HG02759 (cell line): ENCODE results near the gene DELE1.
A peak's percentile ranks its signal among the peaks of the same experiment; 100 is the strongest.

ENCODE experiments used
- ATAC-seq: cut with Tn5 transposase; IDR thresholded peaks from one replicate; pipeline ENCODE4 v1.9.1; 2021; ENCODE audit warnings: mild to moderate bottlenecking, moderate library complexity; ENCODE audit not compliant: unreplicated experiment

Gene DELE1

DNA sequence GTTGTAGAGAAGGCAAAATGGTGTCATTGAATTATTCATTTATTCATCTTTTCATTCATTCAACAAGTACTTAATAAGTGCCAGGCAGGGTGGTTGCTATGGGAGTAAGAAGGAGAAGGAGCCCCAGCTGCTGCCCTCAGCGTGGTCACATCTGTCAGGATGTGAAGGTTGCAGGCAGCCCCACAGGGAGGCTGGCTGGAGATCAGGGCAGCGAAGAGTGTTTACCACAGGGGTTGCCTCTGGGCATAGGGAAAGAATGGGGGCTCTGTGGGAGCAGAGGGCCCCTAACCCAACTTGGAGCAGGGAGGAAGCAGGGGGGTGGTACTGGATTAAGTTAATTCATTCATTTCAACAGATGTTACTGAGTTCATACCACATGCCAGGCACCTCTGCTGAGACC, 28.3 kb downstream of the DELE1 start:
- ATAC-seq = no peak

GRCh38 chr5:141954194-141954593, 30.5 kb downstream of the DELE1 start:
- ATAC-seq = no peak

DNA sequence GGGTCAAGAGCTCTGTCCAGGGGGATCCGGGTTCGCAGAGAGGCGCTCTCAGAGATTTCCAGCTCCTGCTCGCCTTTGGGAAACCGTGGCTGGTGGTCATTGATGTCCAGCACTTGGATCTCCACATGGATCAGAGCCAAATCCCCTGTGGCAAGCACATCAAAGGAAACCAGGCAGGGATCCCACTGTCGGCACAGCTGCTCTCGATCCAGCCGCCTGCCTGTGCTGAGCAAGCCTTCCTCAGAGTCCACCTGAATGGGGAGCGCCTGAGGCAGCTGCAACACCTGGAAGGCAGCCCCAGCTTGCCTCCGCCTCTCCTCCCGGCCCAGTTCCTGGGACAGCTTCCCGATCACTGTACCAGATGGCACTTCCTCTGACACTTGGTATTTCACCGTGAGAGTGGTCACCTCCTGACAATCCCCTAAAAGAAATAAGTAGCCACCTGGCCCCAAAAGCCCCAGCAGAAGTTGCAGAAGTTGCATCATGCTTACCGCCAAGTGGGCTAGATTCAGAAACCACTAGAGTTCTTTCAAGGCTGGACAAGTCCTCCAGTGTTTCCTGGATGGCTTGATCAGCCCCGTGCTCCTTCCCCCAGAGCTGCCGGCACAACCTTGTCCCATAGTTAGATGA, 33.8 kb downstream of the DELE1 start:
- no peak for ATAC-seq

- no peak for ATAC-seq
Observed at GRCh38 chr5:141958113-141958512, 34.4 kb downstream of the DELE1 start, which contains the start of gene PCDH12. Gene PCDH12 (minus strand): TSS chr5:141958202. CDS start chr5:141957851, 351 bp downstream.

- no peak for ATAC-seq
Observed at GRCh38 chr5:141958546-141959172, 35.0 kb downstream of the DELE1 start.

DNA sequence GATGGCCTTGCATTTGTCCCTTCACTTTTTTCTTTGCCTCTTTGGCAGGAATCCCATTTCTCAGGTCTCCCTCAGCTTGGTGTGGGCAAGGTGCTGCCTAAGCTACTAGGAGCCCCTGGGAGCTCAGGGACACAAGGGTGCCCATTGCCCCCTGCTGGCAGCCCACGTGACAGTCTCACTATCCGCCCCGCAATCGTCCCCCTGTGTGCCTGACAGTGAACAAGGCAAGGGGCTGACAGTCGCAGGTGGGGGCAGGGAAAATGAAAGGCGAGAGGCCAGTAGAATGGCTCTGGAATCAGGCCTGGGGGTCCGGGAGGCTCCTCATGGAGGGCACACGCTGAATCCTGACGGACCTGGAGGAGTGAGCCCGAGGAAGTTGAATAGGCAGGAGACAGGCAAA, 36.3 kb downstream of the DELE1 start:
- ATAC-seq = no peak

GRCh38 chr5:141960449-141961323, 37.0 kb downstream of the DELE1 start:
- peak; percentile 95 for ATAC-seq

DNA sequence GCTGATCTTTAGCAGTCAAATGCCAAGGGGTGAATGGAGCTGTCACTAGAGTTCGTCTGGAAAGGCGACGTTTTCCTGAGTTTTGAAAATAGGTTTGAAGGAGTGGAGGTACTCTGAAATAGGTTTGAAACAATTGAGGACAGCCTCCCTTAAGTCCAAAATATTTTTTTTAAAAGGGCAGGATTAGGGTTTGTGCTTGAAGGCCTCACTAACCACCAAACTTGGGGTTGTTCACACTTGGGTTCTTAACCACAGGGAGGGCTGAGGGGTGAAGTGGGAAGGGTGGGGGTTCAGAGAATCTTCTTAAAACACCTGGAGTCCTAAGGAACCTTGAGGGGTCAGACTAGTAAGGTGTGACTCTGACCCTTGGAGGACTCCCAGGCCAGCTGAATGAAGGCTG, 37.8 kb downstream of the DELE1 start:
- no peak for ATAC-seq

GRCh38 chr5:141963701-141964100, 40.0 kb downstream of the DELE1 start:
- ATAC-seq = no peak

DNA sequence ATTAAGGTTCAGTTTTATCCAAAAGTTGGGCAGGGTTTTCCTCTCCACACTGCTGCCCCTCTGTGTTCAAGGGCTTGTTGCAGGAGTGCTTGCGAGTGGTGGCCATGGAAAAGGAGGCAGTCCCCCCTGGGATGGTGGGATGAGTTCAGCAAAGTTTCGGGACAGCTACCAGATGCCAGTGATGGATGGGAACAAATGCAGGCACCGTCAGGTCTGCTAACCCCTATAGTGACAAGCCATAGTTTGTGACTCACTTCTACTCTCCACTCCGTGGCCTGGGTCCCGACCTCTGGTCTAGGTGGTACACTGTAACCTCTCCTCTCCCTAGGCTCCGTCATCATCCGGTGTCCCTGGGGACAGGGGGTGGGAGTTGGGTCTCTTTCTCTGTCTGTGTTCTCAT, 41.4 kb downstream of the DELE1 start:
- ATAC-seq = no peak

DNA sequence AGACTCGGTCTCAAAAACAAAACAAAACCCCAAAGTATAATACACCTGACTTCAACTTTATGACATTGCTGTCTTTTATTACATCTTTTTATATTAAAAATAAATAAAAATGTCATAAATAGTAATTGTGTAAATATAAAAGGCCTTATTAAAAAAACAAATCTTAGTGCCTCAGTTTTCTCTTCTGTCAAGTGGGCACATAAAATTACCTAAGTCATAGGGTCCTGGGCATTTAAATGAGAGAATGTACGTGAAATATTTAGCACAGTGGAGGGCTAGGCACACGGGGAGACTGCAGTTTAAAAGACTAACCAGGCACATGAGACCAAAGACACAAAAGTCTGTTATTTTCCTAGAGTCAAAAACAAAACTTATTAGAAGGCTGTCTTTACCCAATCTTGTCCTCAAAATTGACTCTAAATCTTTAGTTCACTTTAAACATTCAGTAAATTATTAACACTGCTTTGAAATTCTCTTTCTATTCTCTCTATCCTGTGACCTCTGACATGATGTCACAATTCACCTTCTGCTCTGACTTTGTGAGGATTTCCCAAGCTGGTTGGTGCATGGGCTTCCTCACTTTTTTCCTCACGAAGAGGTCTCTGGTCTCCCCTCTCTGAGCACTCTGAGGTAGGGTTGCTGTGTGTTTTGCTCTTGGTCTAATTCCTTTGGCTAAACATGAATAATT, 42.7 kb downstream of the DELE1 start:
- no peak for ATAC-seq

DNA sequence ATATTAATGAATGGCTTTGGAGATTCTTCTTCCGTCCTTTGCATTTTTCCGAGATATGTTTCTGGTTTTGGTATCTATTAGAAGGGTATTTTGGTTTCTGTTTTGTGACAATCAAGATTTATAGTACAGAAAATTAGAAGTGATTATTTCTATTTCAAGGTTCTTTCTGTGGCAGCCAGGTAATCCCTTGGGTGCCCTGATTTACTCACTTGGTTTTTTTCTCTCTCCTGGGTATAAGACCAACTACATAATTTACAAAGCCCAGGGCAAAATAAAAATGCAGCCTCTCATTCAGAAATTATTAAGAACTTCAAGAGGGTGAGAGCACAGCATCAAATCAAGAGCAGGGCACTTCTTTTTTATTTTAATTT, 43.3 kb downstream of the DELE1 start:
- ATAC-seq = no peak

DNA sequence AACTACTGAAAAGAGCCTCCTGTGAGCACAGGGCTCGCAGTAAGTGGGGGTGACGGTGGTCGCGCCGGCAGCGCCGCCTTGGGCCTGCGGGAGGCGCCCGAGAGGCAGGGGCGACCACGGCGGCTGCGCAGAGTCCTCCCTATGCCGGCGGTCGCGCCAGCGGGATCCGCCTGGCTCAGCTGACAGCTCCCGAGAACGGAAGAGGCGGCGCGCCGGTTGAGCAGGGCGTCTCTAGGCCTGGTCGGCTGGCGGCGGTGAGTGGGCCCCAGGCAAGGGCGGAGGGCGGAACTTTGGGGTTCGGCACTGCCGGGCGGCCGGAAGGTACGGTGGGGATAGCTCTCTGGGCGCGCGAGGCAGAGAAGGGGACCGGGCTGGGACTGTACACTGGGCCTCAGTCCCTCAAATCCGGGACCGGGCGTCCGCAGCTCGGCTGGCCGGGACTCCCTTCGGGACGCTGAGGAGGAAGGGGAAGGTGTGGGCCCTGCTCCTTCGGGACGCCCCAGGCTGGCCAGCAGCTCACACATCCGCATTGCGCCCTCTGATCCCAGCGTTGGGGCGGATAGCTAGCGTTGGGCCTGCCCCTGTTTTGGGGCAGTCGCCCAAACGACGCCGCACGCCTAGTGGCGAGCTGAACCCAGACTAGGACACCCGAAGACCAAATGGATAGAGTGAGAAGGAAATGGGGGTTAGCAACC, 45.4 kb downstream of the DELE1 start, which contains the start of gene RNF14:
RNF14 (plus strand) TSS at position 192 of the 695 bp plus-strand sequence. CDS start 4,484 bp downstream, outside the sequence.
- peak; percentile 91 for ATAC-seq

DNA sequence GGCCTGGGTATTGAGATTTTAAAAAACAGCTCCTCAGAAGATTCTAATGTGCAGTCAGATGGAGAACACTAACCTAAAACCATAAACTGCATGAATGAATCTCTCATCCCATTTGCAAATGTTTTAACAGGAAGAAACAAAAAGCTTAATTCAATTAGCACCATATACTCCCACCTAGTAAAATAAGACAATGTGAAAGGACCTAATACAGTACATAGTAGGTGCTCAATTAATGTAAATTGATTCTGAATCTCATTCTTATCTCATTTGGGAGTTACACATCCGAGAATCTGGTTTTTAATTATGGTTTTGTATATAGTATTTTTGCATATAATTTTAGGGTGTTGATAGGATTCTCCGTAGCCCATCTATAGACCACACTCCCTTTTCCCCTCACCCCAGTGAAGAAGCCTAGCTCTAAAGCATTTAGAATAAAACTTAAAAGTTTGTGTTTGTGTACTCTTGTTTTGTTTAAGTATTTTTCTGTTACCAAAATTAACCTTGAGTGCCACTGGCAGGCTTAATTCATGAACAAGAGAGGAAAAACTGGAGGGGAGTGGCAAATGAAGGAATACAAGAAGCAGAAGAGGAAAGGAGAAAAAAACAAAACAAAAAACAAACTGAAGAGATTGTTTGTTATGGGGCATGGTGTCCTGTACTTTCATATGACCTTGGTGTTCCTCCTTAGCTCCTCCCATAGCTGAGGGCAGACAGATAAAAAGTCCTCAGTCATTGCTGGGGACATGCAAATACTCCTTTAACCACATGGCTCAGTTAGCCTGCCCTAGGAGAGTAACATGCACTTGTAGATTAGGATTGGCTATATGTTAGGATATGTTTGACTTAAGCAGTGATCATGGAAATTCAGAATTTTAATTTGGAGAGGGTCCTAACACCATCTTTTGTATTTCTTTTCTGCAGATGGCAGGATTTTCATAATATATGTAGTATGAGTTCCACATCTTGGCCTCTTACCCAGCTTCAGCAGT, 46.4 kb downstream of the DELE1 start:
- peak; percentile 53 for ATAC-seq

GRCh38 chr5:141973871-141974595, 50.4 kb downstream of the DELE1 start:
- no peak for ATAC-seq

- ATAC-seq = no peak
Observed at GRCh38 chr5:141976176-141976575, 52.5 kb downstream of the DELE1 start.

DNA sequence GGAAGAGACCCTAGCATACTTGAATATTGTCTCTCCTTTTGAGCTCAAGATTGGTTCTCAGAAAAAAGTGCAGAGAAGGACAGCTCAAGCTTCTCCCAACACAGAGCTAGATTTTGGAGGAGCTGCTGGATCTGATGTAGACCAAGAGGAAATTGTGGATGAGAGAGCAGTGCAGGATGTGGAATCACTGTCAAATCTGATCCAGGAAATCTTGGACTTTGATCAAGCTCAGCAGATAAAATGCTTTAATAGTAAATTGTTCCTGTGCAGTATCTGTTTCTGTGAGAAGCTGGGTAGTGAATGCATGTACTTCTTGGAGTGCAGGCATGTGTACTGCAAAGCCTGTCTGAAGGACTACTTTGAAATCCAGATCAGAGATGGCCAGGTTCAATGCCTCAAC, 54.7 kb downstream of the DELE1 start:
- no peak for ATAC-seq

DNA sequence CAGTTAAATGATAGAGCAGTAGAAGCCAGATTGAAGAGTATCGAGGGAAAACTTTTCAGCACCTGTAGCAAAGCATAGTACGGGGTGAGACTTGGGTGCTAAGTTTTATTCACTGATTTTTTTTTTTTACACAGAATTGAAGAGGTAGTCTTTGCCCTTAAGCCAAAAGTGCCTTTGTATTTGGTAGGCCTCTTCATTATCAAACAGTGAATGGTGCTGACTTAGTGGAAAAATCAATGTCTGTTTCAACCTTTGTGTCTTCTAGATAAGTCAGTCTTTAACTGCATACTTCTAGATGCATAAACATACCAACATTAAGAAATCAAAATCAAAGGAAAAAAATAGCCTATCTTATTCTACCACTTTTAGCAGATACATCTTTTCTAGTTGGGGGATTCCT, 59.0 kb downstream of the DELE1 start:
- no peak for ATAC-seq

DNA sequence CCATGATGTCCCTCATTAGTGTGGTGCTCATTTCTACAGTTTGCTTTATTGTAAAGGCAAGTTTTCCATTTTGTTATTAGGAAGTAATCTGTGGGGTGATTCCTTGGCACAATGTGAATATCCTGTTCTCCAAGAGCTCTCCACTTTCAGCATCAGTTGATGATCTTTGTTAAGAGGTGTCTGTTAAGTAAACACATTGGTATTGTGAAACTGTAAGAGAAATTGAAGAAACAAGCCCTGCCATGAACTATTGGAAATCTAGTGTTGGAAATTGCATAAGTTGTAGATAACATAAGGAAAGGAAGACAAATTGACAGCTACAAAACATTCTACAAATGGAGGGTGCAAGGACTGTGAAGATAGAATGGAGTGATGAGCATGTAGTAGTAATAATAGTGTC, 62.4 kb downstream of the DELE1 start:
- ATAC-seq = no peak
